HG03460 (cell line): Measurements from ENCODE around the gene MTA2.
"Not testable (repeated sequence)": the region's sequence is repeated elsewhere in the genome, so short reads cannot be mapped to it uniquely, and the experiment has no call there.

Experiments
- ATAC-seq: cut with Tn5 transposase; IDR thresholded peaks from one replicate; pipeline ENCODE4 v1.9.1; 2021; ENCODE audit not compliant: unreplicated experiment

Gene MTA2

GRCh38 chr11:62567018-62567633 lies 34.5 kb downstream of the MTA2 start:
- ATAC-seq: peak; percentile 61

DNA sequence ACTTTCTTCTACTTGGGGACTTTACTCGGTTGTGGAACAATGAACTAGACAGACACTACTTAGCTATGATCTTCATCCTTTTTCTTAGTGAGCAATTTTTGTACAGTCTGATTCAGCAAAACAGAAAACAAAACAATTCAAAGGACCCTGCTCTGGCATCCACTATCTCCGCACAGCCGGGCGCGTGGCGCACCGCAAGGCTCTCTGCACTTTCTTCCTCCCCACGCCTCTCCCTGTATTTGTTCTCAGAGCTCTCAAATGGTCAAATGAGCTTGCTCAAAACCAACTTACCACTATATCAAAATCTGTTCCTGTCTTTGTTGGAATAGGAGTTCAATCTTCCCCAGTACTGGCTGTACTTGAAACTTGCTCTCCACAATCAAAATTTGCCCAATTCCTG lies 35.4 kb downstream of the MTA2 start:
- ATAC-seq: no peak

- no peak for ATAC-seq
Measured at GRCh38 chr11:62565100-62565802, 36.4 kb downstream of the MTA2 start.

GRCh38 chr11:62561677-62562230 lies 39.9 kb downstream of the MTA2 start:
- not testable (repeated sequence) for ATAC-seq

- ATAC-seq: no peak
Measured at GRCh38 chr11:62560566-62561103, 41.0 kb downstream of the MTA2 start.

- ATAC-seq: not testable (repeated sequence)
Measured at GRCh38 chr11:62559626-62560025, 42.0 kb downstream of the MTA2 start.

DNA sequence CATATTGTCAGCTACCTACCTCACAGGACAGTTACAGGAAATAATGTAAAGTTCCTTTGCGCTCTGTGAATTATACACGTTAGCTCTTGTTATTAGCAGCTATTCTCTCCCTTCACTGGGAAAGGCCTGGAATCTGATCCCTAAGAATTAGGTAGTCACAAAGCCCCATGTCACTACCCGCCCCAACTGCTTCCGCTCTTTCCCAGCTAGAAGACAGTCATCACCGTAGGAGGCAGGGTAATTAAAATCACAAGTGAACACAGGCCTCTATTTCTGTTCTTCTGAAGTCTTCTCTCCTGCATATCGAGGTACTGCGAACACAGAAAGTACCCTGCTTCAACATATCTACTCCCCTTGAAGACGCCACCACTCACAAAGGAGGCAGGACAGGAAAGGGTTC lies 42.5 kb downstream of the MTA2 start:
- ATAC-seq: no peak

GRCh38 chr11:62558669-62559068 lies 43.0 kb downstream of the MTA2 start:
- ATAC-seq: no peak

DNA sequence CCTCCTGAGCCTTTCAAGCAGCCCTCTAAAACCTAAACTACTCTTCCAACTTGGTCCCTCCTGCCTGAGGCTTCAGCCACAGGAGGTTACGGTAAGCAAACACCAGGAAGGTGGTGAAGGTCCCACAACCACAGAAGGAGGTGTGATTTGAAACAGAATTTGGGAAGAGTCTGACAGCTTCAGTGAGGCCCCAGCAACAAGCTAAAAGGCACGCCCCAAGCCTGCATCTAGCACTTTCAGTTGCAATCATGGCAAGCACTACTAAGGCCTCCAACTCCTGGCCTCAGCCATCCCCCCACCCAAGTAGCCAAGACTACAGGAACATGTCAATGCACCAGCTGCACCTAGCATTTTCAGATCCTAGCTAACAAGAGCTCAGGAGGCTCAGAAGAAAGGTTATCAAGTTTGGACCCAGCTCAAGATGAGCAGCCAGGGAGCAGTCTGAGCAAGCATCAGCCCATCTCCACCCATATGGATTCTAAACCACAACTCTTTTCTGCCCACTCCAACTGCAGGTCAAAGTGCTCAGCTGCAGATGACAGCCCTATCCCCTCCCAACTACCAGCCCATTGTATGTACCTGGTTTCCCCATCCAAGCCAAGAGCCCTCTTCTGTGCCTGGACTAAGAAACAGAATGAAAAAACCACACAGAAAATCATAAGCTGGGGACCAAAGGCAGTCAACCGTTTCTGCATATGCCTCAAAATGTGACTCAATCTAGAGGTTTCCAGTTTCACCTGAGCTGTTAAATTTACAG lies 44.6 kb downstream of the MTA2 start:
- peak; percentile 17 for ATAC-seq

DNA sequence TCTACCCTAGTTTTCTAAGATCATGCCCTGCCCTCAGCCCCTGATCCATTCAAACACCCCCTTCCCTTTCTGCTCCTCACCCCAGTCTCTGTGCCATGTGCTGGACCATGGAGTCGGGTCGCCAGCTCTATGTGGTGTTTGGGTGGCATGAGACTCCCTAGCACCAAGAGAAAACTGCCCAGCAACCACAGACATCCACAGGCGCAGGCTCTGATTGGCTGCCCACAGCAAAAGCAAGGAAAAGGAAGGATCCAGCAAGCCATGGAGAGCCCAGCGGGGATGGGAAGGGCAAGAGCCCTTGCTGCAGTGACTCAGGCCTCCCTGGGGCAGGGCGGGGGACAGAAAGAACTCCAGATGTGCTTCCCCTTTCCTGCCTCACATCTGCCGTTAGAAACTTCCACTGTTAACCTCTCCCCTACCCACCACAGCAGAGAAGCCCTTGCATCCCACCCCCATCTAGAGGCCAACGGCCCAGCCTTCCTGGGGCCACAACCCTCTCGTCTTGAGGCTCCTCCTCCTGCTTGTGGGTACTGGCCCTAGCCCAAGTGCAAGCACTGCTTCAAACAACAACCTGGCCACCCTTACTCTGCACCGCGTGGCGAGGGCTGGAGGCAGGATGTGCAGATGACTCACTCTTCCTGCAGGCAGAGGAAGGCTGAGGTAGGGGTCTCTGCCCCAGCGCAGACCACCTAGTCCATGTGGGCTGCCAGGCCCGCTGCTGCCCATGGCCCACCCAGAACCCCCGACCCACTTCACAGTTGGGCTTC lies 45.4 kb downstream of the MTA2 start:
- ATAC-seq: peak; percentile 33

- ATAC-seq: peak; percentile 36
Measured at GRCh38 chr11:62555464-62556107, 46.1 kb downstream of the MTA2 start.

DNA sequence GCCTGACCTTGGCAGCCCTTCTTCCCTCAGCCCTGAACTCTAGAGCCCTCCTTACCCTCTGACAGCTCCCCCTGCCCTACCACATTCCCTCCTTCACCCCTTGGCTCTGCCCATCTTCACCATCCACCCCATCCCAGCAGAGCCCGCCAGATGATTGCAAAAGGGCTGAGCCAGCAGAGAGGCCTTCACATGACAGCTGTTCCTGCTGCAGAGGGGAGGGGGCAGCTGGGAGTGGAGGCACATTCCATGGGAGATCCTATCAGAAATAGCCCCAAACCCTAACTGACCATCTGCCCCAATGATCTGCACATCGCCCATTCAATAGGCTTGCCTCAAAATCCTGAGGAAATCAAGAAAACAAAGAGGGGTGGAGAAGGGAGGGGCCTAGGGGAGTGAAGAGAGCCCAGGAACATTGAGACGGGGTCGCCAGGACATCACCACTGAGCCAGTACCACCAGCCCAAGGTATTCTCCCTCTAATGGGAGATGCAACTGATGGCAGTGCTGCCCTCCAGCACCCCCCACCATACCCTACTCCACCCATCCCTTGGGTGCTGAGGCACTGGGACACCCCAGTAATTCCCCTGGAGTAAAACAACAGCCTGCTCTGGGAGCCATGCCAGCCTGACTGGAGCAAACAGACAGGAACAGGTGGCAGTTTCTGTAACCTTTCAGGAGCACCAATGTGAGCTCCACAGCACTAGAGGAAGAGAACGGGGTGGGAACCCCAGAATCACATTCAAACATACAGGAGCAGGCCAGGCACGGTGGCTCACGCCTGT lies 47.1 kb downstream of the MTA2 start:
- no peak for ATAC-seq

DNA sequence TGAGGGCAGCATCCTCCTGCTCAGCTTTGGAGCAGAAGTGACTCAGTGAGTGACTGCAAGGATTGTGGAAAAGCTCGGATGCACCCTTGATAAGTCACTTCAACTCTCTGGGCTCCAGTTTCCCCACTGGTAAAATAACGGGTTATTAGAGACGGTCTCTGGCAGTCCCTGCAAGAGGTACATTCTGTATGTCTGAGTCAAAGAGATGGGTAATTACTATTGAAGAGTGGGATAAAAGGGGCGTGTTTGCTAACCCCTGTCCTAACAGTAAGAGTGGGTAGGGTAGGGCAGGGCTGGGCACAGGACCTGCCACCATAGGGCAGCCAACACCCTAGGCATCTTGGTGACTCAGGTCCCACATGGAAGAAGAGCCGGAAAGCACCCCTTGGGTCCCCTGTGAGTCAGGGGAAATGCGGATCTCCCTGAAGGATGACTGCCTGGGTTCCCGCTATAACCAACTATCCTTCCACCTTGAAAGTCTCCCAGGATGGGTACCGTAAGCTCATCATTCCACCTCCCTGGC lies 47.8 kb downstream of the MTA2 start:
- ATAC-seq: no peak

DNA sequence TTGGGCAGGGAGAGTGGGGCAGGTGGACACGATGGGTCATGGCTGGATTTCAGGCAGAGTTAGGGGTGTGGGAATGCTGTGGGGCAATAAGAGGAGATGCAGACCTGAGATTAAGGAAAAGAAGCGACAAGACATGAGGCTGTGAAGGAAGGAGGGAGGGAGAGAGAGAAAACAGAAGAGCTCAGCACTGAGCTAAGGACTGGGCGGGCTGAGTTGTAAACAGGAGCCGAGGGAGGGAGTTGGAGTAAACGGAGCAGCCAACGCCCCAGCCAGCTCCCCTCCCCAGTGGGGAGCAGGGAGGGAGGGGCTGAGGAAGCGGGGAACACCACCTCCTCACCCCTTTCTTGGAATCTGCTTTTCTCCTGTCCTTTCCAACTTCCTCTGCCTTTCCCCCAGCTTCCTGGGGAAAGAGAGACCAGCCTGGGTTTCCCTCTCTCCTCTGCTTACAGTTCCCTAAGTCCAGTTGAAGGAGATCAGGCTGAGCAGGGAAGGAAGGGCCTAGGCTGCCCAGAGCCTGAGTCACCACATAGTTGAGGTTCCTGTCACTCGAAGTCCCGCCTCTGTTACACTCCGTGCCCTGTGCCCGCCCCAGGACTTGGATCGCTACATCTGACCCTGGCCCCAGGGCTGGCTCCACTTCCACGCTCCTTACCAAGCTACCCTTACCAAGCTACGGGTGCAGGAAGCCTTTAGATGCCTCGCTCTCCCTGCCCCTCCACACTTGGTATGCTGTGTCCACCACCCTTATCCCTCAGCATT lies 48.4 kb downstream of the MTA2 start:
- ATAC-seq: no peak

- ATAC-seq: no peak
Measured at GRCh38 chr11:62552485-62553079, 49.1 kb downstream of the MTA2 start.

- ATAC-seq: not testable (repeated sequence)
Measured at GRCh38 chr11:62550478-62550877, 51.2 kb downstream of the MTA2 start.

DNA sequence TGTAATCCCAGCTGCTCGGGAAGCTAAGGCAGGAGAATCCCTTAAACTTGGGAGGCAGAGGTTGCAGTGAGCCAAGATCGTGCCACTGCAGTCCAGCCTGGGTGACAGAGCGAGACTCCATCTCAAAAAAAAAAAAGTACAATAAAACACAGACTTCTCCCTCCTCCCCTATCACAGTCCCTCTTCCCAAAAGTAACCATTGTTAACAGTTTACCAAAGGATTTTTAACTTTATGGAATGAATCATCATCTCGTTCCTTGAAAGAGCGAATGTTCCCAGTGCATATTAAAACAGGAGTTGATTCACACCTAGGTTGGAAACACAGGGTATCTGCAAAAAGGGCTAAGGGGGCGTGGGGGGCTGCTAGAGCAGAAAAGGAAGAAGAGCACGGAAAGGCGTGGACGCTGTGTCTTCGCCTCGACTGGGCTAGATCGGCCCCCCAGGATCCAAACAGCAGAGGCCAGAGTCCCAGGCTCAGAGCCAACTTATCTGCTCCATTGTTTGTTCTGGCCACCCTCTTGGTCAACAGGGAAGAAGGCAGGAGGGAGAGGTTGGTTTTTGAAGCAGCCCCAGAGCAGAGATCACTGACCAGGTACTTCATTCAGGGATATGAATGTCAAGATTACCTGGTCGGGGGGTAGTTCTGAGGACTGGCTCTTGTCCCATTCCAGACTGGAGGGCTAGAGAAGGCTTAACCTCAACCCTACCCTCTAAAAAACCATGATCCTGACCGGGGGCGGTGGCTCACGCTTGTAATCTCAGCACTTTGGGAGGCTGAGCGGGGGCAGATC lies 52.9 kb downstream of the MTA2 start:
- ATAC-seq: no peak
